ENCODE data around the gene HSPB6. TPM values are rescaled to one million over a fixed set of nuclear protein-coding genes. Genes with fewer than 3 reads are reported as not detected.

The HSPB6 gene
- total RNA-seq, 1 donor from 2014 or later, result 0.49 TPM

GRCh38 chr19:35722897-35723296 lies 33.9 kb downstream of the HSPB6 start:
- H3K27me3 Mint-ChIP-seq (ENCODE audit: unreplicated experiment), result peaks cover 6% of the 10 kb centered on the region
- TF ChIP-seq CTCF (IDR thresholded peaks at IDR 0.05; ENCODE audit: partially characterized antibody, unreplicated experiment), result no peak
- peaks cover 4% of the 10 kb centered on the region for H3K36me3 Mint-ChIP-seq (ENCODE audit: unreplicated experiment)
- H3K4me1 Mint-ChIP-seq (ENCODE audit: low read depth, unreplicated experiment), result peaks cover 5% of the 10 kb centered on the region
- H3K27ac Mint-ChIP-seq (ENCODE audit: unreplicated experiment), result no peak overlapping the region
- H3K9me3 Mint-ChIP-seq (ENCODE audit: unreplicated experiment), result peaks cover 8% of the 10 kb centered on the region
- DNase-seq, result no peak
- no peak overlapping the region for H3K4me3 Mint-ChIP-seq (ENCODE audit: unreplicated experiment)

- no peak overlapping the region for H3K4me3 Mint-ChIP-seq (ENCODE audit: unreplicated experiment)
- H3K27ac Mint-ChIP-seq (ENCODE audit: unreplicated experiment), result no peak overlapping the region
- peaks cover 6% of the 10 kb centered on the region for H3K27me3 Mint-ChIP-seq (ENCODE audit: unreplicated experiment)
- peaks cover 5% of the 10 kb centered on the region for H3K4me1 Mint-ChIP-seq (ENCODE audit: low read depth, unreplicated experiment)
- no peak for DNase-seq
- H3K9me3 Mint-ChIP-seq (ENCODE audit: unreplicated experiment), result peaks cover 8% of the 10 kb centered on the region
- TF ChIP-seq CTCF (IDR thresholded peaks at IDR 0.05; ENCODE audit: partially characterized antibody, unreplicated experiment), result no peak
- H3K36me3 Mint-ChIP-seq (ENCODE audit: unreplicated experiment), result peaks cover 4% of the 10 kb centered on the region
Measured at GRCh38 chr19:35722461-35722860, 34.4 kb downstream of the HSPB6 start.

GRCh38 chr19:35721374-35721773 lies 35.5 kb downstream of the HSPB6 start:
- H3K4me3 Mint-ChIP-seq (ENCODE audit: unreplicated experiment), result no peak overlapping the region
- H3K27me3 Mint-ChIP-seq (ENCODE audit: unreplicated experiment), result peaks cover 7% of the 10 kb centered on the region
- peaks cover 4% of the 10 kb centered on the region for H3K36me3 Mint-ChIP-seq (ENCODE audit: unreplicated experiment)
- peaks cover 5% of the 10 kb centered on the region for H3K4me1 Mint-ChIP-seq (ENCODE audit: low read depth, unreplicated experiment)
- no peak for TF ChIP-seq CTCF (IDR thresholded peaks at IDR 0.05; ENCODE audit: partially characterized antibody, unreplicated experiment)
- H3K9me3 Mint-ChIP-seq (ENCODE audit: unreplicated experiment), result peaks cover 12% of the 10 kb centered on the region
- no peak overlapping the region for H3K27ac Mint-ChIP-seq (ENCODE audit: unreplicated experiment)
- no peak for DNase-seq

GRCh38 chr19:35720648-35721047 lies 36.2 kb downstream of the HSPB6 start:
- H3K27me3 Mint-ChIP-seq (ENCODE audit: unreplicated experiment), result peaks cover 7% of the 10 kb centered on the region
- H3K9me3 Mint-ChIP-seq (ENCODE audit: unreplicated experiment), result peaks cover 12% of the 10 kb centered on the region
- TF ChIP-seq CTCF (IDR thresholded peaks at IDR 0.05; ENCODE audit: partially characterized antibody, unreplicated experiment), result no peak
- peaks cover 4% of the 10 kb centered on the region for H3K36me3 Mint-ChIP-seq (ENCODE audit: unreplicated experiment)
- H3K4me1 Mint-ChIP-seq (ENCODE audit: low read depth, unreplicated experiment), result peaks cover 7% of the 10 kb centered on the region
- DNase-seq, result no peak
- no peak overlapping the region for H3K4me3 Mint-ChIP-seq (ENCODE audit: unreplicated experiment)
- no peak overlapping the region for H3K27ac Mint-ChIP-seq (ENCODE audit: unreplicated experiment)

- Mint-ChIP-seq H3K4me1 (ENCODE audit: low read depth, unreplicated experiment) (peaks cover 7% of the 10 kb centered on the region), H3K9me3 (ENCODE audit: unreplicated experiment) (peaks cover 12% of the 10 kb centered on the region), H3K27me3 (ENCODE audit: unreplicated experiment) (peaks cover 7% of the 10 kb centered on the region), H3K27ac (ENCODE audit: unreplicated experiment) (peak overlapping the region; percentile 62), H3K36me3 (ENCODE audit: unreplicated experiment) (peaks cover 4% of the 10 kb centered on the region), H3K4me3 (ENCODE audit: unreplicated experiment) (peak overlapping the region; percentile 68)
- no peak for TF ChIP-seq CTCF (IDR thresholded peaks at IDR 0.05; ENCODE audit: partially characterized antibody, unreplicated experiment)
- DNase-seq, result no peak
Measured at GRCh38 chr19:35720163-35720524, 36.7 kb downstream of the HSPB6 start.

Data from glutamatergic neuron (in vitro differentiated cells).